ENCODE data around the gene CALML3.

DNA sequence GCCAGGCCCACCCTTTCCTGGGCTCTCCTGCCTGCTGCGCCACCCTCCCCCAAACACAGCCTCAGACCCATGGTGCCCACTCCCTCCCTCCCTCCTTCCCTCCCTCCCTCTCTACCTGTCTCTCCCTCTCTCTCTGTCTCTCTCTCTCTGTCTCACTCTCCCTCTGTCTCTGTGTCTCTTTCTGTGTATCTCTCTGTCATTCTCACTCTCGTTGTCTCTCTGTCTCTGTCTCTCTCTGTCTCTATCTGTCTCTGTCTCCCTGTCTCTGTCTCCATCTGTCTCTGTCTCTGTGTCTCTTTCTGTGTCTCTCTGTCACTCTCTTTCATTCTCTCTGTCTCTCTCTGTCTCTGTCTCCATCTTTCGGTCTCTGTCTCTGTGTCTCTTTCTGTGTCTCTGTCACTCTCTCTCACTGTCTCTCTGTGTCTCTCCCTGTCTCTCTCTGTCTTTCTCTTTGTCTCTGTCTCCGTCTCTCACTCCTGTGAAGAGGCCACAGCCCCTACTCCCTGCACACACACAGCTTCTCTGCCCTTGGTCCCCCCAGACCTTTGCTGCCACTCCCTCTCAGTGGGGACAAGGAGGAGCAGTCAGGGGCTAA is 51.5 kb downstream of the CALML3 start:
- TF ChIP-seq, protein P1, sequence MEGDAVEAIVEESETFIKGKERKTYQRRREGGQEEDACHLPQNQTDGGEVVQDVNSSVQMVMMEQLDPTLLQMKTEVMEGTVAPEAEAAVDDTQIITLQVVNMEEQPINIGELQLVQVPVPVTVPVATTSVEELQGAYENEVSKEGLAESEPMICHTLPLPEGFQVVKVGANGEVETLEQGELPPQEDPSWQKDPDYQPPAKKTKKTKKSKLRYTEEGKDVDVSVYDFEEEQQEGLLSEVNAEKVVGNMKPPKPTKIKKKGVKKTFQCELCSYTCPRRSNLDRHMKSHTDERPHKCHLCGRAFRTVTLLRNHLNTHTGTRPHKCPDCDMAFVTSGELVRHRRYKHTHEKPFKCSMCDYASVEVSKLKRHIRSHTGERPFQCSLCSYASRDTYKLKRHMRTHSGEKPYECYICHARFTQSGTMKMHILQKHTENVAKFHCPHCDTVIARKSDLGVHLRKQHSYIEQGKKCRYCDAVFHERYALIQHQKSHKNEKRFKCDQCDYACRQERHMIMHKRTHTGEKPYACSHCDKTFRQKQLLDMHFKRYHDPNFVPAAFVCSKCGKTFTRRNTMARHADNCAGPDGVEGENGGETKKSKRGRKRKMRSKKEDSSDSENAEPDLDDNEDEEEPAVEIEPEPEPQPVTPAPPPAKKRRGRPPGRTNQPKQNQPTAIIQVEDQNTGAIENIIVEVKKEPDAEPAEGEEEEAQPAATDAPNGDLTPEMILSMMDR (IDR thresholded peaks at IDR 0.05) = no peak
- no peak for TF ChIP-seq SIN3A (IDR thresholded peaks at IDR 0.05; ENCODE audit: borderline replicate concordance, insufficient read depth, low read depth, low read length)
- TF ChIP-seq, protein P2, sequence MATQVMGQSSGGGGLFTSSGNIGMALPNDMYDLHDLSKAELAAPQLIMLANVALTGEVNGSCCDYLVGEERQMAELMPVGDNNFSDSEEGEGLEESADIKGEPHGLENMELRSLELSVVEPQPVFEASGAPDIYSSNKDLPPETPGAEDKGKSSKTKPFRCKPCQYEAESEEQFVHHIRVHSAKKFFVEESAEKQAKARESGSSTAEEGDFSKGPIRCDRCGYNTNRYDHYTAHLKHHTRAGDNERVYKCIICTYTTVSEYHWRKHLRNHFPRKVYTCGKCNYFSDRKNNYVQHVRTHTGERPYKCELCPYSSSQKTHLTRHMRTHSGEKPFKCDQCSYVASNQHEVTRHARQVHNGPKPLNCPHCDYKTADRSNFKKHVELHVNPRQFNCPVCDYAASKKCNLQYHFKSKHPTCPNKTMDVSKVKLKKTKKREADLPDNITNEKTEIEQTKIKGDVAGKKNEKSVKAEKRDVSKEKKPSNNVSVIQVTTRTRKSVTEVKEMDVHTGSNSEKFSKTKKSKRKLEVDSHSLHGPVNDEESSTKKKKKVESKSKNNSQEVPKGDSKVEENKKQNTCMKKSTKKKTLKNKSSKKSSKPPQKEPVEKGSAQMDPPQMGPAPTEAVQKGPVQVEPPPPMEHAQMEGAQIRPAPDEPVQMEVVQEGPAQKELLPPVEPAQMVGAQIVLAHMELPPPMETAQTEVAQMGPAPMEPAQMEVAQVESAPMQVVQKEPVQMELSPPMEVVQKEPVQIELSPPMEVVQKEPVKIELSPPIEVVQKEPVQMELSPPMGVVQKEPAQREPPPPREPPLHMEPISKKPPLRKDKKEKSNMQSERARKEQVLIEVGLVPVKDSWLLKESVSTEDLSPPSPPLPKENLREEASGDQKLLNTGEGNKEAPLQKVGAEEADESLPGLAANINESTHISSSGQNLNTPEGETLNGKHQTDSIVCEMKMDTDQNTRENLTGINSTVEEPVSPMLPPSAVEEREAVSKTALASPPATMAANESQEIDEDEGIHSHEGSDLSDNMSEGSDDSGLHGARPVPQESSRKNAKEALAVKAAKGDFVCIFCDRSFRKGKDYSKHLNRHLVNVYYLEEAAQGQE (IDR thresholded peaks at IDR 0.05; ENCODE audit: insufficient read depth in 1 of 2, low read depth in 2 of 2, low read length in 1 of 2) = no peak
- TF ChIP-seq TCF7L2 (IDR thresholded peaks at IDR 0.05; ENCODE audit: low read depth, low read length) = no peak
- TF ChIP-seq POLR2AphosphoS5 (IDR thresholded peaks at IDR 0.05; ENCODE audit: low read depth, low read length) = no peak
